Fibroblast of villous mesenchyme (primary cell): Measurements from ENCODE around the gene RASSF4. TPM values are rescaled to one million over a fixed set of nuclear protein-coding genes. Genes with fewer than 3 reads are reported as not detected.

Source experiments
- DNase-seq: peaks from one replicate; pipeline ENCODE4 v3.0.0-alpha.2; 2010; ENCODE audit warnings: low read depth
- H3K4me3 ChIP-seq: 2 replicates; pipeline ENCODE4 v1.5.1; 2011; ENCODE audit warnings: low read depth, mild to moderate bottlenecking, low read length
- total RNA-seq: library from RNA; depleted of rRNA; stranded (reverse); fragments of >200 nt; gene quantifications from 2 replicates; pipeline ENCODE4 v1.2.3, GENCODE V29; 2012
- TF ChIP-seq, protein P1 (sequence below): IDR thresholded peaks from 2 replicates; pipeline ENCODE4 v1.5.1; 2012; ENCODE audit warnings: low read depth, mild to moderate bottlenecking, low read length; ENCODE audit not compliant: insufficient read depth

RASSF4 gene
- total RNA-seq, 1 donor: 6.0 TPM

DNA sequence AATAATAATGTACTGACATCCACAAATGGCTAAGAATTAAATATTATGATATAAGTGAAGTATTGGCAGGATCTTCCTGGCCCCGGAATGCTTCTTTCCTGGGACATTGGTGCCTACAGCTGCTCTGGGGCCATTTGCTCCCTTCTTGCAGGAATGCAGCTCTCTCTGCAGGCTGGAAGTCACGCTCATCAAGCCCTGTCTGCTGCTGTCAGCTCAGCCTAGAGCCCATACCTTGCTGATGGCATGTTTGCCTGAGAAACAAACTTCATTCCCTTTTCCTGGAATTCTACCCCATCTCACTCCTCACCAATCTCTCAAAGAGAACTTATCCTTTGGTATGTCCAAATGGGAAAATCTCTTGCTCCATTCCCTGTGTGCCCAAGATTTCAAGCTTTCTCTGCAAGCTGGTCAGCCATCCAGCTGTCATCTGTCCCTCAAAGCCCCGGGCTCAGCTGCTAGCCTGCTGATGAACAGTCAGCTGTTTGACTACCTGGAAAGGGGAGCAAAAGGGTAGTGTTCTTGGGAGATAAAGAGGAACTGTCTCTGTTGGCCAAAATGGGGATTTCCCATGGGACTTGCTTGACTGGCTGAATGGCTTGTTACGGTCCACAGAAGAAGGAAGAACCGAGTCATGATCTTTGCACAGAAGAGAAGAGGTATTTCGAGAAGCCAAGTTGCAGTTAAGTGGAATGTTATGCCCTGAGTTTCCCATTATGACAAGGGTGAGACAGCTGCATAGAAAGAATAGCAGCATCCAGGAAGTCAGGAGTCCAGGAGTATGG, 12.0 kb upstream of the RASSF4 start:
- TF ChIP-seq, protein P1, sequence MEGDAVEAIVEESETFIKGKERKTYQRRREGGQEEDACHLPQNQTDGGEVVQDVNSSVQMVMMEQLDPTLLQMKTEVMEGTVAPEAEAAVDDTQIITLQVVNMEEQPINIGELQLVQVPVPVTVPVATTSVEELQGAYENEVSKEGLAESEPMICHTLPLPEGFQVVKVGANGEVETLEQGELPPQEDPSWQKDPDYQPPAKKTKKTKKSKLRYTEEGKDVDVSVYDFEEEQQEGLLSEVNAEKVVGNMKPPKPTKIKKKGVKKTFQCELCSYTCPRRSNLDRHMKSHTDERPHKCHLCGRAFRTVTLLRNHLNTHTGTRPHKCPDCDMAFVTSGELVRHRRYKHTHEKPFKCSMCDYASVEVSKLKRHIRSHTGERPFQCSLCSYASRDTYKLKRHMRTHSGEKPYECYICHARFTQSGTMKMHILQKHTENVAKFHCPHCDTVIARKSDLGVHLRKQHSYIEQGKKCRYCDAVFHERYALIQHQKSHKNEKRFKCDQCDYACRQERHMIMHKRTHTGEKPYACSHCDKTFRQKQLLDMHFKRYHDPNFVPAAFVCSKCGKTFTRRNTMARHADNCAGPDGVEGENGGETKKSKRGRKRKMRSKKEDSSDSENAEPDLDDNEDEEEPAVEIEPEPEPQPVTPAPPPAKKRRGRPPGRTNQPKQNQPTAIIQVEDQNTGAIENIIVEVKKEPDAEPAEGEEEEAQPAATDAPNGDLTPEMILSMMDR: no peak
- DNase-seq: no peak
- no peak overlapping the region for H3K4me3 ChIP-seq

DNA sequence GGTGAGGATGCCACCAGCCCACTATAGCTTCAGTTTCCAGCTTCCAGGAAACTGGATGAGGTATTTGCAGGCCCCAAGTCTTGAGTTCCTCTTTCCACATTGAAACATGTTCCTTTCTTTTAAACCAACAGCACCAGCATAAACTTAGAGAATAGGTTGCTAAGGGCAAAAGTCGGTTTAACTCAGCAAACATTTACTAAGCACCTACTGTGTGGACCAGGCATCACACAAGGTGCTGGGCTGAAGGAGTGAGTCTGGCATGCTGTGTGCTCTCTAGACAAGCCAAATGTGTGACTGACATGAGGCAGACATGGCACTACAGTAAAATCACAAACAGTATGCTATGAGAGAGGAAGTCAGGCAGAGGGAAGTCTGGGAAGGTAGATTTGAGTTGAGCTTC, 11.0 kb upstream of the RASSF4 start:
- no peak overlapping the region for H3K4me3 ChIP-seq
- DNase-seq: no peak
- TF ChIP-seq, protein P1: no peak

DNA sequence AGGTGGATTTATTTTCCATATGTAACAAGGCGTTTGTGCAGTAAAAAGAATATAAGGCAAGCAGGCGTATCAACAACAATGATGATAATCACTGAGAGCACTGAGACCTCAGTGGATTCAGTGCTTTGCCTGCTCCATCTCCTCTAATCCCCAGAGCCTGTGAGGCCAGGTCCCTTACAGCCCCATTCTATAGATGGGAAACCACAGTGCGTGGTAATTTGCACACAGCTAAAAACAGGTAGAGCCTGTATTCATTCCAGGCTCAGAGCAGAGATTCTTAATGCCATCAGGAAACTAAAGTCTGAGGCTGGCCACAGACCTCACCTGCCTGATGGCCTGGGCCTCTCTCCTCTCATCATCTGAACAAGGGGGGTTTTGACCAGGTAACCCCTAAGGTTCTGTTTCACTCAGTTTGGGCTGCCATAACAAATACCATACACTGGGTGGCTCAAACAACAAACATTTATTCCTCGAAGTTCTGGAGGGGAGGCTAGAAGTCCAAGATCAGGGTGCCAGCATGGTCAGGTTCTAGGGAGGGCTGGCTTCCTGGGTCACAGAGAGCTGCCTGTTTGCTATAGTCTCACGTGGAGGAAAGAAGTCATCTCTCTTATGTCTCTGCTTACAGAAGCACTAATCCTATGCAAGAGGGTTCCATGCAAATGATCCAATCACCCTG, 10.3 kb upstream of the RASSF4 start:
- DNase-seq: no peak
- TF ChIP-seq, protein P1: peak; percentile 23
- no peak overlapping the region for H3K4me3 ChIP-seq

DNA sequence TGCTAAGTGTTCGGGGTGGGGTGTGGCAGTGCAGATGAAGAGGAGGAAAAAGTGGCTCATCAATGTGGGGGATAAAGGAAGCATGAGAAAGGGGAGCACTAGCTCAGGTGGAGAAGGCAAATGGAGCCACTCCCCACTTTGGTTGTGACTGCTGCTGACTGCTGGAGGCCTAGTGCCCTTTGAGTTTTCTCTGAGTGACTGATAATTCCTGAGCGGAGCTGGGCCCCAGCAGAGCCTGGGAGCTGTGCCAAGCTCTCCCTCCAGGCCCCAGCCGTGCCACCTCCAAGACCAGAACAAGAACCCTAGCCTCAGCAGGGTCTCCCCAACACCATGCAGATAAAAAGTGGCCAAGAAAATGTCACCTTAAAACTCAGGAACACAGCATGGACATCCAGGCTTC, 9.7 kb upstream of the RASSF4 start:
- no peak for DNase-seq
- H3K4me3 ChIP-seq: no peak overlapping the region
- TF ChIP-seq, protein P1: no peak

DNA sequence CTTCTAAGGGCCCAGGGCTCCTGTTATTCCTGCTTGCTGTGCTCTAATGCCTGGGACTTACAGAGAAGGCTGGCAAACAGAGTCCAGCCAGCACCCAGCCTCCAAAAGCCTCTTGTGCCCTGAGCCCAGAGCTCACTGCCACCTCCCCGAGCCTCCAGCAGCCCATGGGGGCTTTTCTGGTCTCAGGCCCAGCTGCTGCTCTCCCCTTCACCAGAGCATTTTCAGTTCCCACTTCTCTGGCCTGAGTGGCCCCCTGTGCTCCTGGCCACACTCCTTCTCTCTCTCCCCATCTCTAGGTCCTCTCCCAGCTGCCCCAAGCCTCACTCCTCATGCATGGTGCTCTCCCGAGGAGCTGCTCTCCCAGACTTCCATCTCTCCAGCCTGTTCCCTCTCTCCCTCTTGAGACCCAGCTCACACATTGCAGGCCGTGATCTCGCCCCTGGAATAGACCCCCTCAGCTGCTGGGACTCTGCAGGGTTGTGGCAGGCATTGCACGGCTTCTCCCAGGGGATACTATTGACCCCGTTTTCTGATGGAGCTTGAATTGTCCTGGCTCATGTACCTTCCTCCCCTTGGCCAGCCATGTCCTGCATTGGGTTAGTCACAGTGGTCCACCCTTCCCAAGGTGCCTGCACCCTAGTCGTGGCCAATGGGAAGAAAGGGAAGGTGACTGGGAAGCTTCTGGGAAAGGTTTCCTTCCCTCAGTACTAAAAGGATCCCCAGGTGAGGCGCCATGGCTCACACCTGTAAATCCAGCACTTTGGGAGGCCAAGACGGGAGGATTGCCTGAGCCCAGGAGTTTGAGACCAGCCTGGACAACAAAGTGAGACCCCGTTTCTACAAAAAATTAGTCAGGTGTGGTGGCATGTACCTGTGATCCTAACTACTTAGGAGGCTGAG, 9.0 kb upstream of the RASSF4 start:
- TF ChIP-seq, protein P1: no peak
- no peak overlapping the region for H3K4me3 ChIP-seq
- no peak for DNase-seq

DNA sequence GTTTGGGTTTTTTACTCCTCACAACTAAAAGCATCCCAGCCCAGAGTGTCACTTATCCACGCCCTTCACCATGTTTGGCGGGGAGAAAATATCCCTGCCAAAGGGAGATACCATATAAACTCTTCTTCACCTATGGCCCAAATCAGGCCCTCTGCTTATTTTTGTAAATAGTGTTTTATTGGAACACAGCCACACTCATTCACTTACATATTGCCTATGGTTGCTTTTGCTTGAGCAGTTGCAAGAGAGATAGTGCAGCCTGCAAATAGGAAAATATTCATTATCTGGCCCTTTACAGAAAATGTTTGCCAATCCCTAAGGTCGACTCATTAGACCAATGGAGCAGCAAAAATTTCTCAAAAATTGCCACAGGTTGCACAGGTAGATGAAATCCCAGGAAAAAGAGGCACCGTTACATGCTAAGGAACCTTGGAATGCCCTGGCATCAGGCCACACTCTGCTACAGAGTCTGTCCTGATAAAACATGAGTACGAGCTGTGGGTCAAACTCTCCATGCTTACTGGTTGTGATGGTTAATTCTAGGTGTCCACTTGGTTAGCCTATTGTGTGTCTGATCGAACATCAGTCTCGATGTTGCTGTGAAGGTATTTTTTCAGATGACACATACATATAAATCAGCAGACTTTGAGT, 7.9 kb upstream of the RASSF4 start:
- no peak overlapping the region for H3K4me3 ChIP-seq
- TF ChIP-seq, protein P1: no peak
- DNase-seq: no peak
